K562 (cell line): Measurements from ENCODE around the gene UBE2S. TPM values are rescaled to one million over a fixed set of nuclear protein-coding genes. Genes with fewer than 3 reads are reported as not detected.

Experiments
- ARID1B ChIP-seq: fragments of 450-650 bp; IDR thresholded peaks from 2 replicates; pipeline ENCODE4 v1.6.1; 2016; ENCODE audit warnings: antibody characterized with exemption, mild to moderate bottlenecking, inconsistent platforms
- CAMTA2 ChIP-seq: fragments of 250-450 bp; sonication (Bioruptor Pico); conservative IDR thresholded peaks from 2 replicates; pipeline ENCODE4 v1.5.1; 2022
- CLOCK ChIP-seq: fragments of 250-450 bp; sonication (Bioruptor Pico); IDR thresholded peaks from 2 replicates; pipeline ENCODE4 v1.4.0; 2020; ENCODE audit warnings: mild to moderate bottlenecking, moderate library complexity, borderline replicate concordance
- CREB1 ChIP-seq, 2 experiments: sonication (generic) in 1 of 2; formaldehyde crosslinking in 1 of 2; IDR thresholded peaks; 2 replicates each; pipeline versions ENCODE4 v1.6.1 to v1.8.0; 2012 to 2022; ENCODE audit warnings: inconsistent platforms in 1 of 2, mild to moderate bottlenecking in 1 of 2, missing genetic modification reagents in 1 of 2, moderate library complexity in 1 of 2
- GABPA ChIP-seq: fragments of 200-800 bp; sonication (Bioruptor generic); conservative IDR thresholded peaks from 2 replicates; pipeline ENCODE4 v1.6.1; 2016; ENCODE audit warnings: low read depth, missing genetic modification characterization, missing compliant biosample characterization
- KAT7 ChIP-seq: sonication (generic); formaldehyde crosslinking; IDR thresholded peaks from 2 replicates; pipeline ENCODE4 v1.8.0; 2022; ENCODE audit warnings: missing genetic modification reagents, mild to moderate bottlenecking, borderline replicate concordance
- KDM4B ChIP-seq, 2 experiments: fragments of 450-650 bp in 1 of 2; sonication (generic) in 1 of 2; IDR thresholded peaks; 2 replicates each; pipeline ENCODE4 v1.6.1; 2016 to 2017; ENCODE audit warnings: borderline replicate concordance in 2 of 2, antibody characterized with exemption in 1 of 2, low read depth in 1 of 2, mild to moderate bottlenecking in 1 of 2
- KDM5B ChIP-seq: fragments of 200-600 bp; sonication (generic); IDR thresholded peaks from 2 replicates; pipeline ENCODE4 v1.6.1; 2012; ENCODE audit warnings: low read depth, mild to moderate bottlenecking, moderate library complexity, low read length, control low read depth, inconsistent platforms; ENCODE audit not compliant: insufficient replicate concordance
- MIER1 ChIP-seq: fragments of 450-650 bp; IDR thresholded peaks from 2 replicates; pipeline ENCODE4 v1.6.1; 2016; ENCODE audit warnings: antibody characterized with exemption, mild to moderate bottlenecking, low read depth
- MTA2 ChIP-seq: fragments of 450-650 bp; IDR thresholded peaks from 2 replicates; pipeline ENCODE4 v1.6.1; 2016; ENCODE audit warnings: low read depth
- THRAP3 ChIP-seq: fragments of 450-650 bp; IDR thresholded peaks from 2 replicates; pipeline ENCODE4 v1.6.1; 2016; ENCODE audit warnings: mild to moderate bottlenecking, inconsistent platforms, borderline replicate concordance
- ZBTB1 ChIP-seq: sonication (generic); formaldehyde crosslinking; IDR thresholded peaks from 2 replicates; pipeline ENCODE4 v1.8.1; 2023; ENCODE audit warnings: missing genetic modification reagents, low read depth, mild to moderate bottlenecking, borderline replicate concordance
- ZNF239 ChIP-seq: fragments of 250-450 bp; sonication (Bioruptor Pico); IDR thresholded peaks from 2 replicates; pipeline ENCODE4 v1.4.0; 2020; ENCODE audit warnings: mild to moderate bottlenecking
- ZNF76 ChIP-seq: fragments of 250-450 bp; sonication (Bioruptor Pico); IDR thresholded peaks from 2 replicates; pipeline ENCODE4 v1.4.0; 2020; ENCODE audit warnings: mild to moderate bottlenecking, moderate library complexity, borderline replicate concordance
- polyA plus RNA-seq, 8 experiments: library from polyadenylated mRNA; depleted of rRNA in 4 of 8; stranded (reverse) in 5 of 8; unstranded in 3 of 8; fragments of >200 nt; fragmentation: Nextera tagmentation in 2 of 8; fragmentation: Illumina TruSeq in 1 of 8; extraction: Ambion mirVana in 2 of 8; extraction: Trizol in 1 of 8; gene quantifications; 2 replicates each; pipeline versions ENCODE4 v1.2.1 to v1.2.3, GENCODE V29; 2011 to 2014; ENCODE audit warnings: inconsistent platforms in 1 of 8, missing spikeins in 1 of 8
- total RNA-seq, 7 experiments: library from RNA; depleted of rRNA in 6 of 7; stranded (reverse); fragments of >200 nt in 6 of 7; fragmentation: Illumina TruSeq in 2 of 7; extraction: Trizol in 2 of 7; gene quantifications; 2 replicates each; pipeline versions ENCODE4 v1.2.1 to v1.2.3, GENCODE V29; 2011 to 2021; ENCODE audit warnings: low replicate concordance in 1 of 7
- TF ChIP-seq, protein P1 (sequence below), 2 experiments: fragments of 150-350 bp in 1 of 2; IDR thresholded peaks; 2 replicates each; pipeline ENCODE4 v1.6.1; 2012 to 2016; ENCODE audit warnings: low read depth in 2 of 2, low read length in 2 of 2, mild to moderate bottlenecking in 1 of 2, moderate library complexity in 1 of 2
- TF ChIP-seq, protein P2 (sequence below): fragments of 450-650 bp; formaldehyde crosslinking; IDR thresholded peaks from 2 replicates; pipeline ENCODE4 v1.4.0; 2020; ENCODE audit warnings: mild to moderate bottlenecking, moderate library complexity
- TF ChIP-seq, protein P3 (sequence below): fragments of 450-650 bp; IDR thresholded peaks from 2 replicates; pipeline ENCODE4 v1.6.1; 2016; ENCODE audit warnings: low read depth, mild to moderate bottlenecking, moderate library complexity

The UBE2S gene
- total and polyA plus RNA-seq, 9 of the 15 experiments (the other 6 are each of a cell fraction or from before 2014, with no cell fraction given), result 1.5 to 1,305 (median 157) TPM

DNA sequence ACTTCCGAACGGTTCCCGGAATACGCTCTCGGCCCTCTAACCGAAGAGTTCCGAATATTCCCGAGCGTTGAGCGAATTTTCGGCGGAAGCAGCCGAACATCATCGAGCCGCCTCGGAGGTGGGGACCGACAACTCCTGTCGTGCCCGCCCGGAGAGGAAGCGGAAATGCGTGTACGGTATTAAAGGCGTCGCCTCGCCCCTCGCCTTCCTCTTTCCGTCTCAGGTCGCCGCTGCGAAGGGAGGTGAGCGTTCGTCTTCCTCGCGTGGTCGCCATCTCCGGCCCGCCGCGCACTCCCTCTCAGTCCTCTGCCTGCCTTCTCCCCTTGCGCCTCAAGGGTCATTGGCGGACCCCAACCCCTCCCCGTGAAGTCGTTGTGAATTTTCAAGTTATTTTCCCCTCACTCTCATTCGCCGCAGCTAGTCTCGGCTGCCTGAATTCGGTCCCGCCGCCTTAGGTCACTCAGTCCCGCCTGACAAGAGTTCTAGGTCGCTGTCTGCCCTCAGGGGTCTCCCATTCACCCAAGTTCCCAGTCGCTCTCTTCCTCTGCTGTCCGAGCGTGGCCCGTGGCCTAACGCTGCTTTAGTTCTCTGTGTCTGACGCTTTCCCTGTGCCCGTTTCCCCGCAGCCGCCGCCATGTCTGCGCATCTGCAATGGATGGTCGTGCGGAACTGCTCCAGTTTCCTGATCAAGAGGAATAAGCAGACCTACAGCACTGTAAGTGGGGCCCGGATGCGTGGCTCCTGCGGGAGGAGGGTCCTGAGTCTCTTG is 21.7 kb downstream of the UBE2S start, which contains the start of gene RPL28 (continued):
- TF ChIP-seq, protein P1, sequence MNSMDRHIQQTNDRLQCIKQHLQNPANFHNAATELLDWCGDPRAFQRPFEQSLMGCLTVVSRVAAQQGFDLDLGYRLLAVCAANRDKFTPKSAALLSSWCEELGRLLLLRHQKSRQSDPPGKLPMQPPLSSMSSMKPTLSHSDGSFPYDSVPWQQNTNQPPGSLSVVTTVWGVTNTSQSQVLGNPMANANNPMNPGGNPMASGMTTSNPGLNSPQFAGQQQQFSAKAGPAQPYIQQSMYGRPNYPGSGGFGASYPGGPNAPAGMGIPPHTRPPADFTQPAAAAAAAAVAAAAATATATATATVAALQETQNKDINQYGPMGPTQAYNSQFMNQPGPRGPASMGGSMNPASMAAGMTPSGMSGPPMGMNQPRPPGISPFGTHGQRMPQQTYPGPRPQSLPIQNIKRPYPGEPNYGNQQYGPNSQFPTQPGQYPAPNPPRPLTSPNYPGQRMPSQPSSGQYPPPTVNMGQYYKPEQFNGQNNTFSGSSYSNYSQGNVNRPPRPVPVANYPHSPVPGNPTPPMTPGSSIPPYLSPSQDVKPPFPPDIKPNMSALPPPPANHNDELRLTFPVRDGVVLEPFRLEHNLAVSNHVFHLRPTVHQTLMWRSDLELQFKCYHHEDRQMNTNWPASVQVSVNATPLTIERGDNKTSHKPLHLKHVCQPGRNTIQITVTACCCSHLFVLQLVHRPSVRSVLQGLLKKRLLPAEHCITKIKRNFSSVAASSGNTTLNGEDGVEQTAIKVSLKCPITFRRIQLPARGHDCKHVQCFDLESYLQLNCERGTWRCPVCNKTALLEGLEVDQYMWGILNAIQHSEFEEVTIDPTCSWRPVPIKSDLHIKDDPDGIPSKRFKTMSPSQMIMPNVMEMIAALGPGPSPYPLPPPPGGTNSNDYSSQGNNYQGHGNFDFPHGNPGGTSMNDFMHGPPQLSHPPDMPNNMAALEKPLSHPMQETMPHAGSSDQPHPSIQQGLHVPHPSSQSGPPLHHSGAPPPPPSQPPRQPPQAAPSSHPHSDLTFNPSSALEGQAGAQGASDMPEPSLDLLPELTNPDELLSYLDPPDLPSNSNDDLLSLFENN (IDR thresholded peaks at IDR 0.05; ENCODE audit: low read depth in 2 of 2, low read length in 2 of 2), result peak in 1 of 2 experiments; percentile 75; a peak in 2 of 4 replicates
- TF ChIP-seq GABPA (peak; percentile 95), KDM4B (IDR thresholded peaks at IDR 0.05; ENCODE audit: borderline replicate concordance in 2 of 2, low read depth in 1 of 2) (peak in 1 of 2 experiments; percentile 88; a peak in 2 of 4 replicates), CAMTA2 (CRISPR knock-in tag) (0 out of 2 replicates have a peak, but pooled peaks have one; percentile 44), MIER1 (no peak), THRAP3 (peak; percentile 56; the same call in 1 of the 2 replicates), ZBTB1 (CRISPR knock-in tag) (0 out of 2 replicates have a peak, but pooled peaks have one; percentile 48), ZNF76 (CRISPR knock-in tag) (0 out of 2 replicates have a peak, but pooled peaks have one; percentile 69), KDM5B (peak; percentile 99), ARID1B (no peak), CLOCK (CRISPR knock-in tag) (no peak), MTA2 (no peak), ZNF239 (CRISPR knock-in tag) (no peak), CREB1 (IDR thresholded peaks at IDR 0.05) (peak; percentile 65), CREB1 (CRISPR knock-in tag; IDR thresholded peaks at IDR 0.05) (peak; percentile 69; the same call in 1 of the 2 replicates), KAT7 (CRISPR knock-in tag) (peak; percentile 61; the same call in 1 of the 2 replicates)
- TF ChIP-seq, protein P2, sequence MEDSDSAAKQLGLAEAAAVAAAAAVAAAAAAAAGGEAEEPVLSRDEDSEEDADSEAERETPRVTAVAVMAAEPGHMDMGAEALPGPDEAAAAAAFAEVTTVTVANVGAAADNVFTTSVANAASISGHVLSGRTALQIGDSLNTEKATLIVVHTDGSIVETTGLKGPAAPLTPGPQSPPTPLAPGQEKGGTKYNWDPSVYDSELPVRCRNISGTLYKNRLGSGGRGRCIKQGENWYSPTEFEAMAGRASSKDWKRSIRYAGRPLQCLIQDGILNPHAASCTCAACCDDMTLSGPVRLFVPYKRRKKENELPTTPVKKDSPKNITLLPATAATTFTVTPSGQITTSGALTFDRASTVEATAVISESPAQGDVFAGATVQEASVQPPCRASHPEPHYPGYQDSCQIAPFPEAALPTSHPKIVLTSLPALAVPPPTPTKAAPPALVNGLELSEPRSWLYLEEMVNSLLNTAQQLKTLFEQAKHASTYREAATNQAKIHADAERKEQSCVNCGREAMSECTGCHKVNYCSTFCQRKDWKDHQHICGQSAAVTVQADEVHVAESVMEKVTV (CRISPR knock-in tag), result peak; percentile 99
- TF ChIP-seq, protein P3, sequence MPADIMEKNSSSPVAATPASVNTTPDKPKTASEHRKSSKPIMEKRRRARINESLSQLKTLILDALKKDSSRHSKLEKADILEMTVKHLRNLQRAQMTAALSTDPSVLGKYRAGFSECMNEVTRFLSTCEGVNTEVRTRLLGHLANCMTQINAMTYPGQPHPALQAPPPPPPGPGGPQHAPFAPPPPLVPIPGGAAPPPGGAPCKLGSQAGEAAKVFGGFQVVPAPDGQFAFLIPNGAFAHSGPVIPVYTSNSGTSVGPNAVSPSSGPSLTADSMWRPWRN, result no peak
